Kidney glomerular epithelial cell (primary cell): ENCODE measurements around the gene GPSM1.

ENCODE experiments used
- DNase-seq: peaks from one replicate; lab custom pipeline; 2025; lab: John Stamatoyannopoulos, UW

GPSM1 gene

DNA sequence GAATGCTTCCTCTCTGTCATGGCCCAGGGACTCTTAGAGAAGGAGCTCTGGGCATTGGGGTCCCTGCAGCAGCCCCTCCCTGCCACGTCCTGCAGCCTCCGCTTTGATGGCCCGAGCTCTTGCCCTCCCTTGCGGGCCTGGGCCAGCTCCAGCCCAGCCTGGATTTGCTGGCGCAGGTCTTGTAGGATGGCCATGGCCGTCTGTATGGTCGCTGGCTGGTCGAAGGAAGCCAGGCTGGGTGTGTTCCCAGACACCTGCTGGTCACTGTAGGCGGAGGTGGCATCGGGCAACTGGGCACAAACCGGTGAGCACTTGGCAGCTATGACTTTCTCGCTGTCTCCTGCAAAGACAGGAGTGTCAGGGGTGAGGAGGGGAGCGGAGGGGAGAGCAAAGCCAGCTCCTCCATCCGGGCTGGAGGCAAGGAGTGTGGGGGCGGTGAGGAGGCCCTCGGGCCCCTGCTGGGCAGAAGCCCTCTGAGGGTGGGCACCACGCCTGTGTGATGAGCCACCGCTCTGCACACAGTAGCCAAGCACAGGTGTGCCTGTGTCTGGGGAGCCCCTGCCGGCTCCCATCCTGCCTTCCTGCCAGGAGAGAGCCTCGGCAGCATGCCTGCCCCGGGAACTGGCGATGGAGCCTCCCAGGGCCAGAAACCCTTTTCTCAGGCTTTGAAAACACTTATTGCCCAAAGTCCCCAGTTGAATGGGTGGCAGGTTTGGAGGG, 35.9 kb upstream of the GPSM1 start:
- DNase-seq: no peak

GRCh38 chr9:136292026-136292538, 35.3 kb upstream of the GPSM1 start:
- DNase-seq: no peak

DNA sequence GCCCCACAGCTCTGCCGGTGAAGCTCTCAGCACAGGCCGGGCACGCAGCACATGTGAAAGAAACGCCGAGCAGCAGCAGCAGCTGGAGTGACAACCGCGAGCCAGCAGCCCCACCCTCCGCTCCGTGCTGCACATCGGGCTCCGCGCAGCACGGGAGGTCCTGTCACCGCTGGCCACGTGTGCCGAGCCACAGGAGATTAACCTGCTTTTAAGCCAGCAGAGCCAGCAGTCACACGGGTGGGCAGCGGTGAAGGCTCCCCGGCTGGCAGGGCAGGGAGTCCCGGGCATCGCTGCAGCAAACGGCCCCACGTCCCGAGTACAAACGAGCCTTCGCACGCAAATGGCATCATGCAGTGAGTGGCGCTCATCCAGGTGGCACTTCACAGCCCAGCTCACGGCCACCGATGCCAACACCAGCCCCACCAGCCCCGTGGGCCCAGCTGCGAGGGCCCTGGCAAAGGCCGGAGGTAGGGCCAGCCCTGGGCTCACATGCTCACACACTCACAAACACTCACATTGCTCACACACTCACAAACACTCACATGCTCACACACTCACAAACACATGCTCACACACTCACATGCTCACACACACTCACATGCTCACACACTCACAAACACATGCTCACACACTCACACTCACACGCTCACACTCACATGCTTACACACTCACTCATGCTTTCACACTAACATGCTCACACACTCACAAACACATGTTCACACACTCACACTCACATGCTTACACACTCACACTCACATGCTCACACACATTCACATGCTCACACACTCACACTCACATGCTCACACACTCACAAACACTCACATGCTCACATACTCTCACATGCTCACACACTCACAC, 34.5 kb upstream of the GPSM1 start:
- no peak for DNase-seq

DNA sequence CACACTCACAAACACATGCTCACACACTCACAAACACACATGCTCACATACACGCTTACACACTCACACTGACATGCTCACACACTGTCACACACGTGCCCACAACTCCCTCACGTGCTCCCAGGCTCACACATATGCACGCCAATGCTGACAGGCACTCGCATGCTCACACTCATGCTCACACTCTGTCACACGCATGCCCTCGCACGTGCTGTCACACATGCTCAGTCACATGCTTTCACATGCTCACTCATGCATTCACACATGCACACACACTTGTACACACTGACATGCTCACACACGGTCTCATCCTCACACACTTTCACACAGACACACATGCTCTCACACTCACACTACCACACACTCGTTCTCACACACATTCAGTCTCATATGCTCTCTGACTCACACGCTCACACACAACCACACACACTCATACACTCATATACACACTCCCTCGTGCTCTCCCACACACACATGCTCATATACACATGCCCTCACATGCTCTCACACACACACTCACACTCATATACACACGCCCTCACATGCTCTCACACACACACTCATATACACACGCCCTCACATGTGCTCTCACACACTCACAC, 33.8 kb upstream of the GPSM1 start:
- DNase-seq: no peak

GRCh38 chr9:136294437-136294836, 32.9 kb upstream of the GPSM1 start:
- DNase-seq: no peak

- DNase-seq: no peak
Observed at GRCh38 chr9:136295055-136295454, 32.3 kb upstream of the GPSM1 start.

DNA sequence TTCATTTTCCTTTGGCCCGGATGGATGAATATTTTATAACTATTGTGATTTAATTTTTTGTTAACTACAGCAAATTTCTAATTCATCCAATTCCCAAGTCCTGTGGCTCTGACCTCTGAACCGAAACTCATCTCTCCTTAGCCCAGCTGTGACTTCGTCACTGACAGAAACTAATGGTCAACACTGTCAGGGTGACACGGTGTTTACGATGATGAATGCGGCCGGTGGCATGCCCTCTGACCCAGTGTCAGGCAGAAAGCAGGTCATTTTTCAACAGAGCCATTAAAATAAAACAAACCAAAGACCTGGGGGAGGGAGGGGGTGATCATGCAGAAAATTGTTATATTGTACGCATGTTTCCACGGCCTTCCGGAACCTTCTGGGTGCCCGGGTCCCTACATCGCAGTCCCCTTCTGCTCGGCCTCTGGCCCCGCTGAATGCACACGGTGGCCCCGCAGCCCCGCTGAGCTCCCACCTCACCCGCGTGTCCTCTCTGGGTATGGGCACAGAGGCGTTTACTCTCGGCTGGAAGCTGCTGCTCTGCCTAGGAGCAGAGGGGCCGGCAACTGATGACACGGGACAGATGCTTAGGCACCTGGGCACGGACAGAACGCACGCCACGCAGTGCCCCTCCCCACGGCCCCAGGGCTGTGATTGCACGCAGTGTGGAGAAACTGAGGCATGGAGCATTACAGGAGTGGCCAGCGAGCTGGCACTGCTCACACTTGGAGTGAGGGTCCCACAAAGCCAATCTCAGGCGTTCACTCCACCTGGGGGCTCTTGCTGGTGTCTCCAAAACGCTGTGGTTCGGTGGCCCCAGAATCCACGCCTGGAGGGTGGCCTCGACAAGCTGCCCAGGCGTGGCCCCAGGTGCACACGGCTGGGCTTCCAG, 31.6 kb upstream of the GPSM1 start:
- no peak for DNase-seq

- DNase-seq: no peak
Observed at GRCh38 chr9:136296434-136297015, 30.8 kb upstream of the GPSM1 start.

DNA sequence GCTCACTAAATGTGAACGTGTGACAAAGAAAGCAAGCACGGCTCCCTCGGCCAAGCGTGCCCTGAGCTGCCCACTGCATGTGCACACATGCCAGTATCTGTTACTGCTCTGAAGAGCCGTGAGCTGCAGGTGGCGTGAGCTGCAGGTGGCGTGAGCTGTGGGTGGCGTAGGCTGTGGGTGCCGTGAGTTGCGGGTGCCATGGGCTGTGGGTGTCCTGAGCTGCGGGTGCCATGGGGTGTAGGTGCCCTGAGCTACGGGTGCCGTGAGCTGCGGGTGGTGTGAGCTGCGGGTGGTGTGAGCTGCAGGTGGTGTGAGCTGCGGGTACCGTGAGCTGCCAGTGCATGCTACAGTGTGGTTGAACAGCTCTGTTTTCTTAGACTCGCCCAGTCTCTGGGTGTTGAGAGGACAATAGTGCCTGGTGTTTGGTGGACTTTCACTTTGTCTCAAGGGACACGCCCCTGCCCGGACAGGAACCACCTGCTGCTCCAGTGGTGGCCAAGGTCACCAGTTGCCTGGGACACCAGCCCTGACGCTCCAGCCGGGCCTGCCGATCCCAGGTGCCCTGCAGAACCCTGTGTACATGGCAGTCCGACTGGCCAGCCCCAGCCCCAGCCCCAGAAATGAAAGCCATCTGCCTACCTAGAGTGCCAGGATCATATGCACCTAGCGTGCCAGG, 30.2 kb upstream of the GPSM1 start:
- DNase-seq: no peak

GRCh38 chr9:136297766-136298735, 29.3 kb upstream of the GPSM1 start:
- DNase-seq: no peak

- no peak for DNase-seq
Observed at GRCh38 chr9:136299116-136299515, 28.2 kb upstream of the GPSM1 start.

GRCh38 chr9:136299541-136299940, 27.8 kb upstream of the GPSM1 start:
- DNase-seq: no peak

DNA sequence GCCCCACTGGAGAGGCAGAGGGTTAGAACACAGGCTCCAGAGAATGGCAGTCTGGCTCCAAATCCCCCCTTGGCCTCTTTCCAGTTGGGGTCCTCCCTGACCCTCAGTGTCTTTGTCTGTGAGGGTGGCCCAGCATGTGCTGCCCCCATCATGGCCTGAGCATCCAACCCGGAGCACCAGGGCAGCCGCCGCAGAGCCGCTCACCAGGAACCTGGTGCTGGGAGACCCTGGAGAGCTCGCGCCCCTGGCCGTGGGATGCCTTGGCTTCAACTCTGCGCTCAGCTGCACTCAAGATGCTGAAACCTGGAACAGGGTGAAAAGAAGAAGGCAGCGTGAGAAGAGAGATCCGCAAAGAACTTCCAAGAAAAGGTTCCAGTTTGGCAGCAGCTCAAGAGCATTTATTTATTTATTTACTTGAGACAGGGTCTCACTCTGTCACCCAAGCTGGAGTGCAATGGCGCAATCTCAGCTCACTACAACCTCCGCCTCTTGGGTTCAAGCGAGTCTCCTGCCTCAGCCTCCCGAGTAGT, 27.3 kb upstream of the GPSM1 start:
- no peak for DNase-seq

DNA sequence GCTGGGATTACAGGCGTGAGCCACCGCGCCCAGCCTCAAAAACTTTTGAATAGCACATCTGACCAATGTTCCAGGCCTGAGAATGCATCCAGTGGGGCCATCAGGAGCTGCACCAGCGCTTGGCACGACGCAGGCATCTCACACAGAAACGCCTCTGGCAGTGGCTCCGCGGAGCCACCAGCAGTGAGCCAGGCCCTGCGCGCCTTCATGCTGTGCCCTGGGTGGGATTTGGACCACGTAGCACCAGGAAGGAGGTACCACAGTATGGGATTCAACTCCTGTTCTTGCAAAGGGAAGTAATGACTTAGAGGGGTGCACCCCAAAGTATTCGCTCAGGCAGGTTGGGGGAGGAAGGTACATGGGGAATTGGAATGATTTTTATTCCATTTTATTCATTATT, 26.5 kb upstream of the GPSM1 start:
- DNase-seq: no peak

DNA sequence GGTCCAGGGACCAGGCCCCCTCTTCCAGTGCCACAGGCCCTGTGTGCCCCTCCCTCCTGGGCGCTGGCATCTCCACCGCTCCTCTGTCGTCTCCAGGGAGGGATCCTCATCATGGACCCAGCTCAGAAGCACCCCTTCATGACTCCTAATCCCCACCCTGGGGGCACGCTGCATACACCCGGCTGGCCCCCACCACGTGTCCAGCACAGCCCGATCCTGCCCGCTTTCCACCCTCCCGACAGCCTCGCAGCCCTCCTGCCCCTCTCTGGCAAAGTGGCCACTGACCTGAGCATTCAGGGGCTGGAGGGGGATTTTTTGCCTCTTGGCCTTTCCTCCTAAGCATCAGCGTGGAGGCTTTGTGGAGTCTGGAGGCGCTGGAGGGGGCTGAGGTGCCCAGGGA, 24.8 kb upstream of the GPSM1 start:
- DNase-seq: no peak

- no peak for DNase-seq
Observed at GRCh38 chr9:136303066-136303824, 24.1 kb upstream of the GPSM1 start.

DNA sequence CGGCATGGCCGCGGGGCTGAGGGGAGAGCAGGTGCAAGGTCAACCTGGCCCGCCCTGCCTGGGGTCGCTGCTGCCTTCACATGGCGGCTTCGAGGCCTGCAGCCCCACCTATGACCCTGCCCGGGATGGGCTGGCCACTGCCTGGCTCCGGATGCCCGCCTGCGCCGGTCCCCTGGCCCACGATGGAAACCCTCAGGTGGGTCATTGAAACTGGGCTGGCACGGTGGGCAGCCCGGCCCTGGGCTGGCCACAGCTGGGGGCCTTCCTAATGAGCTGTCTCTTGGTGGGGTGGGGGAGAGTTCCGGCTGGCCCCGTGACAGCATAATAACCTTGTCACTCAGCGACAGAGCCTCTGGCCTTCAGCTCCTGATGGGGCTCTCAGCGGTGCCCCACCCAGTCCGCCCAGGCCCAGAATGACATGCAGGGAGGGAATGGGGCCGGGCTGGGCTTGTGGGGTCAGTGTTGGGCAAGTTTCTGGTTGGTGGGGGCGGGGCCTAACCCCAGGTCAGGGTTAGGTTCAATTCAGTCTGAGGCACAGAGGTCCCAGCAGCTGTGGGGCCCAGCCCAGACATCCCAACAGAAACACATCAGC, 23.4 kb upstream of the GPSM1 start, which contains the start of gene CCDC187:
TSS of gene CCDC187 (minus strand) at position 270 of the 592 bp plus-strand sequence. CDS start at position 6, 264 bp downstream.
- no peak for DNase-seq

GRCh38 chr9:136304456-136304855, 22.9 kb upstream of the GPSM1 start:
- DNase-seq: no peak
